H1 (cell line): Measurements from ENCODE around the gene ZBTB7B. TPM values are rescaled to one million over a fixed set of nuclear protein-coding genes. Genes with fewer than 3 reads are reported as not detected.
A peak's percentile ranks its signal among the peaks of the same experiment; 100 is the strongest.

Experiments
- CBX5 ChIP-seq: fragments of 300-800, 300-1000 bp; sonication (generic); IDR thresholded peaks from 2 replicates; pipeline ENCODE4 v1.7.1; 2016; ENCODE audit warnings: antibody characterized with exemption, low read length, low read depth
- POLR2A ChIP-seq, 2 experiments: IDR thresholded peaks; 1 replicate in 1 of 2; 2 replicates in 1 of 2; pipeline ENCODE4 v1.6.1; 2011; ENCODE audit warnings: low read depth in 2 of 2, low read length in 2 of 2, mild to moderate bottlenecking in 2 of 2; ENCODE audit errors: control extremely low read depth in 1 of 2
- SP4 ChIP-seq: IDR thresholded peaks from 2 replicates; pipeline ENCODE4 v1.6.1; 2012; ENCODE audit warnings: low read length, inconsistent platforms
- YY1 ChIP-seq: IDR thresholded peaks from 2 replicates; pipeline ENCODE4 v1.6.1; 2011; ENCODE audit warnings: low read depth, mild to moderate bottlenecking, low read length
- polyA plus RNA-seq, 7 experiments: library from polyadenylated mRNA; depleted of rRNA in 3 of 7; stranded (reverse) in 5 of 7; unstranded in 2 of 7; fragments of >200 nt in 5 of 7; fragments of 200-250 nt in 2 of 7; gene quantifications; 1 replicate in 5 of 7; 2 replicates in 1 of 7; 4 replicates in 1 of 7; pipeline versions ENCODE4 v1.2.1 to v1.2.3, GENCODE V29; 2011 to 2013; ENCODE audit warnings: missing spikeins in 2 of 7, mixed read lengths in 2 of 7
- total RNA-seq: library from RNA; stranded (reverse); fragmentation: NEBNext Ultra II Directional; extraction: Animal tissue kit (Norgen Biotek cat#: 25700); gene quantifications from 2 replicates; pipeline ENCODE4 v1.2.1, GENCODE V29; 2021
- TF ChIP-seq, protein P1 (sequence below): fragments of 300-600 bp; sonication (generic); IDR thresholded peaks from 2 replicates; pipeline ENCODE4 v1.7.1; 2012; ENCODE audit warnings: low read length, moderate library complexity, mild to moderate bottlenecking, inconsistent platforms; ENCODE audit not compliant: insufficient replicate concordance
- TF ChIP-seq, protein P2 (sequence below), 3 experiments: IDR thresholded peaks; 1 replicate in 2 of 3; 2 replicates in 1 of 3; pipeline versions ENCODE4 v1.5.1 to v1.6.1; 2011; ENCODE audit warnings: low read length in 3 of 3, mild to moderate bottlenecking in 3 of 3, inconsistent platforms in 2 of 3, low read depth in 1 of 3, moderate library complexity in 1 of 3; ENCODE audit not compliant: insufficient read depth in 1 of 3; ENCODE audit errors: control extremely low read depth in 1 of 3
- TF ChIP-seq, protein P3 (sequence below): IDR thresholded peaks from 2 replicates; pipeline ENCODE4 v1.6.1; 2012; ENCODE audit warnings: inconsistent platforms

ZBTB7B gene
- total and polyA plus RNA-seq, 2 of the 8 experiments (the other 6 are each of a cell fraction or from before 2014, with no cell fraction given), result 24.5 to 36.9 TPM

DNA sequence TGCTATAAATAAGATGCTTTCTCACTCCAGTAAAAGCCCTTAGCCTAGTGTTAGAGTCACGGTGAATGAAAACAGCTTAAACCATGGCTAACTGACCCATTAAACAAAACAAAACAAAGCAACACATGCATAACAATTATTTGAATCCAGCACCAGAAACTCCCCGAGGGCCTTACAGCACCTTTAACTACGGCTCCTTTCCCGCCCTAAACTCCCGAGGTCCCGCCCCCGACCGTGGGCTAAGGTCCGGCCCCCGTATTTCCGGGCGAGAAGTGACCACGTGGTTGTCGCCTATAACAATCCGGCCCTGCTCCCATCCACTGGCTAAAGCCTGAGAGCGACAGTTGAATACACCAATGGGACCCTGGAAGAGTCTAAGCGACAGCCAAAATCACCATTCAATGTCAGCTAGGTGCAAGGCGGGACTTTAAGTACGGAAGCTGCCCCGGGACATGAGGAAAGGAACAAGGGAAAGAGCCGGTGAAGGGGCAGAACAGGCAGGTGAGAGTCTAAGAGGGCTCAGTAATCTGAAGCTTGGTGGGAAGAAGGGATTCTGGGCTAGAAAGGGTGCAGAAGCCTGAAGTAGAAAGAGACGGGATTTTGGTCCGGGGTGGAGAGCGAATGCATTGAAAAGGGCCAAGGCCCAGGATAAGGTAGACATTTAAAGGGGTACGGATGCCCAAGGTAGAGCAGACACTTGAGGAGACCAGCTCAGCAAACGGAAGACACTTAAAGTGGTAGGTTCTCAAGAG is 19.5 kb upstream of the ZBTB7B start, which contains the start of gene FLAD1 (continued):
- TF ChIP-seq, protein P1, sequence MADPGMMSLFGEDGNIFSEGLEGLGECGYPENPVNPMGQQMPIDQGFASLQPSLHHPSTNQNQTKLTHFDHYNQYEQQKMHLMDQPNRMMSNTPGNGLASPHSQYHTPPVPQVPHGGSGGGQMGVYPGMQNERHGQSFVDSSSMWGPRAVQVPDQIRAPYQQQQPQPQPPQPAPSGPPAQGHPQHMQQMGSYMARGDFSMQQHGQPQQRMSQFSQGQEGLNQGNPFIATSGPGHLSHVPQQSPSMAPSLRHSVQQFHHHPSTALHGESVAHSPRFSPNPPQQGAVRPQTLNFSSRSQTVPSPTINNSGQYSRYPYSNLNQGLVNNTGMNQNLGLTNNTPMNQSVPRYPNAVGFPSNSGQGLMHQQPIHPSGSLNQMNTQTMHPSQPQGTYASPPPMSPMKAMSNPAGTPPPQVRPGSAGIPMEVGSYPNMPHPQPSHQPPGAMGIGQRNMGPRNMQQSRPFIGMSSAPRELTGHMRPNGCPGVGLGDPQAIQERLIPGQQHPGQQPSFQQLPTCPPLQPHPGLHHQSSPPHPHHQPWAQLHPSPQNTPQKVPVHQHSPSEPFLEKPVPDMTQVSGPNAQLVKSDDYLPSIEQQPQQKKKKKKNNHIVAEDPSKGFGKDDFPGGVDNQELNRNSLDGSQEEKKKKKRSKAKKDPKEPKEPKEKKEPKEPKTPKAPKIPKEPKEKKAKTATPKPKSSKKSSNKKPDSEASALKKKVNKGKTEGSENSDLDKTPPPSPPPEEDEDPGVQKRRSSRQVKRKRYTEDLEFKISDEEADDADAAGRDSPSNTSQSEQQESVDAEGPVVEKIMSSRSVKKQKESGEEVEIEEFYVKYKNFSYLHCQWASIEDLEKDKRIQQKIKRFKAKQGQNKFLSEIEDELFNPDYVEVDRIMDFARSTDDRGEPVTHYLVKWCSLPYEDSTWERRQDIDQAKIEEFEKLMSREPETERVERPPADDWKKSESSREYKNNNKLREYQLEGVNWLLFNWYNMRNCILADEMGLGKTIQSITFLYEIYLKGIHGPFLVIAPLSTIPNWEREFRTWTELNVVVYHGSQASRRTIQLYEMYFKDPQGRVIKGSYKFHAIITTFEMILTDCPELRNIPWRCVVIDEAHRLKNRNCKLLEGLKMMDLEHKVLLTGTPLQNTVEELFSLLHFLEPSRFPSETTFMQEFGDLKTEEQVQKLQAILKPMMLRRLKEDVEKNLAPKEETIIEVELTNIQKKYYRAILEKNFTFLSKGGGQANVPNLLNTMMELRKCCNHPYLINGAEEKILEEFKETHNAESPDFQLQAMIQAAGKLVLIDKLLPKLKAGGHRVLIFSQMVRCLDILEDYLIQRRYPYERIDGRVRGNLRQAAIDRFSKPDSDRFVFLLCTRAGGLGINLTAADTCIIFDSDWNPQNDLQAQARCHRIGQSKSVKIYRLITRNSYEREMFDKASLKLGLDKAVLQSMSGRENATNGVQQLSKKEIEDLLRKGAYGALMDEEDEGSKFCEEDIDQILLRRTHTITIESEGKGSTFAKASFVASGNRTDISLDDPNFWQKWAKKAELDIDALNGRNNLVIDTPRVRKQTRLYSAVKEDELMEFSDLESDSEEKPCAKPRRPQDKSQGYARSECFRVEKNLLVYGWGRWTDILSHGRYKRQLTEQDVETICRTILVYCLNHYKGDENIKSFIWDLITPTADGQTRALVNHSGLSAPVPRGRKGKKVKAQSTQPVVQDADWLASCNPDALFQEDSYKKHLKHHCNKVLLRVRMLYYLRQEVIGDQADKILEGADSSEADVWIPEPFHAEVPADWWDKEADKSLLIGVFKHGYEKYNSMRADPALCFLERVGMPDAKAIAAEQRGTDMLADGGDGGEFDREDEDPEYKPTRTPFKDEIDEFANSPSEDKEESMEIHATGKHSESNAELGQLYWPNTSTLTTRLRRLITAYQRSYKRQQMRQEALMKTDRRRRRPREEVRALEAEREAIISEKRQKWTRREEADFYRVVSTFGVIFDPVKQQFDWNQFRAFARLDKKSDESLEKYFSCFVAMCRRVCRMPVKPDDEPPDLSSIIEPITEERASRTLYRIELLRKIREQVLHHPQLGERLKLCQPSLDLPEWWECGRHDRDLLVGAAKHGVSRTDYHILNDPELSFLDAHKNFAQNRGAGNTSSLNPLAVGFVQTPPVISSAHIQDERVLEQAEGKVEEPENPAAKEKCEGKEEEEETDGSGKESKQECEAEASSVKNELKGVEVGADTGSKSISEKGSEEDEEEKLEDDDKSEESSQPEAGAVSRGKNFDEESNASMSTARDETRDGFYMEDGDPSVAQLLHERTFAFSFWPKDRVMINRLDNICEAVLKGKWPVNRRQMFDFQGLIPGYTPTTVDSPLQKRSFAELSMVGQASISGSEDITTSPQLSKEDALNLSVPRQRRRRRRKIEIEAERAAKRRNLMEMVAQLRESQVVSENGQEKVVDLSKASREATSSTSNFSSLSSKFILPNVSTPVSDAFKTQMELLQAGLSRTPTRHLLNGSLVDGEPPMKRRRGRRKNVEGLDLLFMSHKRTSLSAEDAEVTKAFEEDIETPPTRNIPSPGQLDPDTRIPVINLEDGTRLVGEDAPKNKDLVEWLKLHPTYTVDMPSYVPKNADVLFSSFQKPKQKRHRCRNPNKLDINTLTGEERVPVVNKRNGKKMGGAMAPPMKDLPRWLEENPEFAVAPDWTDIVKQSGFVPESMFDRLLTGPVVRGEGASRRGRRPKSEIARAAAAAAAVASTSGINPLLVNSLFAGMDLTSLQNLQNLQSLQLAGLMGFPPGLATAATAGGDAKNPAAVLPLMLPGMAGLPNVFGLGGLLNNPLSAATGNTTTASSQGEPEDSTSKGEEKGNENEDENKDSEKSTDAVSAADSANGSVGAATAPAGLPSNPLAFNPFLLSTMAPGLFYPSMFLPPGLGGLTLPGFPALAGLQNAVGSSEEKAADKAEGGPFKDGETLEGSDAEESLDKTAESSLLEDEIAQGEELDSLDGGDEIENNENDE, result no peak
- TF ChIP-seq, protein P2, sequence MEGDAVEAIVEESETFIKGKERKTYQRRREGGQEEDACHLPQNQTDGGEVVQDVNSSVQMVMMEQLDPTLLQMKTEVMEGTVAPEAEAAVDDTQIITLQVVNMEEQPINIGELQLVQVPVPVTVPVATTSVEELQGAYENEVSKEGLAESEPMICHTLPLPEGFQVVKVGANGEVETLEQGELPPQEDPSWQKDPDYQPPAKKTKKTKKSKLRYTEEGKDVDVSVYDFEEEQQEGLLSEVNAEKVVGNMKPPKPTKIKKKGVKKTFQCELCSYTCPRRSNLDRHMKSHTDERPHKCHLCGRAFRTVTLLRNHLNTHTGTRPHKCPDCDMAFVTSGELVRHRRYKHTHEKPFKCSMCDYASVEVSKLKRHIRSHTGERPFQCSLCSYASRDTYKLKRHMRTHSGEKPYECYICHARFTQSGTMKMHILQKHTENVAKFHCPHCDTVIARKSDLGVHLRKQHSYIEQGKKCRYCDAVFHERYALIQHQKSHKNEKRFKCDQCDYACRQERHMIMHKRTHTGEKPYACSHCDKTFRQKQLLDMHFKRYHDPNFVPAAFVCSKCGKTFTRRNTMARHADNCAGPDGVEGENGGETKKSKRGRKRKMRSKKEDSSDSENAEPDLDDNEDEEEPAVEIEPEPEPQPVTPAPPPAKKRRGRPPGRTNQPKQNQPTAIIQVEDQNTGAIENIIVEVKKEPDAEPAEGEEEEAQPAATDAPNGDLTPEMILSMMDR (IDR thresholded peaks at IDR 0.05; ENCODE audit: control extremely low read depth in 1 of 3, insufficient read depth in 1 of 3, low read depth in 1 of 3, low read length in 3 of 3), result no peak
- TF ChIP-seq YY1 (0 out of 2 replicates have a peak, but pooled peaks have one; percentile 5), POLR2A (IDR thresholded peaks at IDR 0.05; ENCODE audit: control extremely low read depth in 1 of 2, low read depth in 2 of 2, low read length in 2 of 2) (peak; percentile 74 to 78; a peak in 2 of 3 replicates), SP4 (peak; percentile 89), CBX5 (no peak)
- TF ChIP-seq, protein P3, sequence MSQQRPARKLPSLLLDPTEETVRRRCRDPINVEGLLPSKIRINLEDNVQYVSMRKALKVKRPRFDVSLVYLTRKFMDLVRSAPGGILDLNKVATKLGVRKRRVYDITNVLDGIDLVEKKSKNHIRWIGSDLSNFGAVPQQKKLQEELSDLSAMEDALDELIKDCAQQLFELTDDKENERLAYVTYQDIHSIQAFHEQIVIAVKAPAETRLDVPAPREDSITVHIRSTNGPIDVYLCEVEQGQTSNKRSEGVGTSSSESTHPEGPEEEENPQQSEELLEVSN, result peak; percentile 95
